HG02588 (cell line): ENCODE measurements around the gene YPEL4.
"Not testable (repeated sequence)": the region's sequence is repeated elsewhere in the genome, so short reads cannot be mapped to it uniquely, and the experiment has no call there.

Source experiments
- ATAC-seq: cut with Tn5 transposase; IDR thresholded peaks from one replicate; pipeline ENCODE4 v1.9.1; 2021; ENCODE audit warnings: mild to moderate bottlenecking, moderate library complexity; ENCODE audit not compliant: unreplicated experiment

YPEL4 gene, protein sequence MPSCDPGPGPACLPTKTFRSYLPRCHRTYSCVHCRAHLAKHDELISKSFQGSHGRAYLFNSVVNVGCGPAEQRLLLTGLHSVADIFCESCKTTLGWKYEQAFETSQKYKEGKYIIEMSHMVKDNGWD

DNA sequence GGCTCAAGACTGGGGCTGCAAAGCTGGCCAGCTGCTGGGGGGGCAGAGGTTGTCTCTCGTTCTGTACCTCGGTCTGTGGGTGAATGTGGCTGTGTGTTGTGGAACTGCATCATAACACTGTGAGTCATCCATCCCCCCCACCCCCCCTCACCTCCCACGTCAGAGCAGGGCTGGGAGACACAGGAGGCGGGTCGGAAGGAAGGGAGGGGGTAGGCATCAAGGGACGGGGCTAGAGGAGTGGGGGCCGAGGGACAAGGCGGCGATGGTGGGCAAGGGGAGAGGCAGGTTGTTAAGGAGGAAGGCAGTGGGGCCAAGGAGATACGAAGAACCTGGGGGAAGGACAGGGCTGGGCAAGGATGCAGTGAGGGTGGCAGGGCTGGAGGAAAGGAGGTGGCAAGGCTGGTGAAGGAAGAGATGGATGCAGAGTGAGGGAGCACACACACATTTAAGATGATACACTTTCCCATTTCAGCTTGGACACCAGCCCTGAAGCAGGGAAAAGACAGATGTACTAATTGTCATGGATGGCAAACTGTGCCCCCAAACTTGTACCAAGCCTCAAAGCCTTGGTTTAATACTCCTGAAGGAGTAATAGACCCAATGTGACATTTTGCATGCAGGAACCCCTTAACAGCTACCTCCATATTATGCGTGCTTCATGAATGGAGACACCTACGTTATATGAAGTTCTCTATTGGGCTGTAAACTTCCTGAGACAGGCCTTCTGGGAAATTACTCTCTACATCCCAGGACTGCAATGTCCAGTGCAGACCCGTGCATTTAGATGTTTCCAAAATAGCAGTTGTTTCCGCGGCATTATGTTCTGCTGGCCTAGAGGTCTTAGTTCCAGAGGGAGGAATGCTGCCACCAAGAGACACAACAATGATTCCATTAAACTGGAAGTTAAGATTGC, at the start of gene YPEL4:
Gene YPEL4, minus strand, starts transcription at position 87 of the 913 bp plus-strand sequence. CDS start 2,805 bp downstream, outside the sequence.
- ATAC-seq, result peak; percentile 41

- no peak for ATAC-seq
These were observed 49.2 kb upstream of the YPEL4 start for GRCh38 chr11:57698843-57699365.

GRCh38 chr11:57690474-57690873, 40.8 kb upstream of the YPEL4 start:
- not testable (repeated sequence) for ATAC-seq

GRCh38 chr11:57681168-57681567, 31.5 kb upstream of the YPEL4 start:
- ATAC-seq, result no peak

DNA sequence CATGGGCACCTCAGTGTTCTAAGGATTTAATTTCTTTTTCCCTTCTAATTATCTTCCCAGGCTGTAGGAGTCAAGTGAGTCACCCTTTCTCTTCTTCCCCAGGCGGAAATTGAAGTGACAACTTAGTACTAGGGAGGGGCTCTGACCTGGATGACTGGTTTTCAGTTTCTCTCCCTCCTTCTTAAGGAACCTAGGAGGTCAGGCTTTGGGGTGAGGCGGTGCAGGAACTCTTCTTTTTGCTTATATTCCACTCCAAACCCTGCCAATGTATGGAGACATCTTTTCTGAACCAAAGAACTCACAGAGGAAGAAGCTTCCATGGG, 30.8 kb upstream of the YPEL4 start:
- ATAC-seq, result no peak

DNA sequence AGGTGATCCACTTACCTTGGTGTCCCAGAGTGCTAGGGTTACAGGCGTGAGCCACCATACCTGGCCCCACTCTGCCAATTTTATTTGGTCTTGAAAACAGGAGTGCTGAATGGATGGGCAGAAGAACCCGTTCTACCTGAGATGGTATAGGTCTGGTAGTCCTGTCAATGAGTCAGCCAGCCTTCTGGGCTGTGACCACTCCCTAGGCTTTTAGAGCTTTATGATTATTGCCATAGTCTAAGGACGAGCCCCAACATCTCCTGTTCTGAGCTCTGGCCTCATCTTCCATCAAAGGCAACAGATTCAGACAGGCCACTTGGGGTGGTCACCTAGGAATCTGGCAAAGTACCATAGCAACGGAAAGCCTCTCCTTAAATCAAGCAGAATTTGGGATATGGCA, 29.7 kb upstream of the YPEL4 start:
- ATAC-seq, result no peak

DNA sequence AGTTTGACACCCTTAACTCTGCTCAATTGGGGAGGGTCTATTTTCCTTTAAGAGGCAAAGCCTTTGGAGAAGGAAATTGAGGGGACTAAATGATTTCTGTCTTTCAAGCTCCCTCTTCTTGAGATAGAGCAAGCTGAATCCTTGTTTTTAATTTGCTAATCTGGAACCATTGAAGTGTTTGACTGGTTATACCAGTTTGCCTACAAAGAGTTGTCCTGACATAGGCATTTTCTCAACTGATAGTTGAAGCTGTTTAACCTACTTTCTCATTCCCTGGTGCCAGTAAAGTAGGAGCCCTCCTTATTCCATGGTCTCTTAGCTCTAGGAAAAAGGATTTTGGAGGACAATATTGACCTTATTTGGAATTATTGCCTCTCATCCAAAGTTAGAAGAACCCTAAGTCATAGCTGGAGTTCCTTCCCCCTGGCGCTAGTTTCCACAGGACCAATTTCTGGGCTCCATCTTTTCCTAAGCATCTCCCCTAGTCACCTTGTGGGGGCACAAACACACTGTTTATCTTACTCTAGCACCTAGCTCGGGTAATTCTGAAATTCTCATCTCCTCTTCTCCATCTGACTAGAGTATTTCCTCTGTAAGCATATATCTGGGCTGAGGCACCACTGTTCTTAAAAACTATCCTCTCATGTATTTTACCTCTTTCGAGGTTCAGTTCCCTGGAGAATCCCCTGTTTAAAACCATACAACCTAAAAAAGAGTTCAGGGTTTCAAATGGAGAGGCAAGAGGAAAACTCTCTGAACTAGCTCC, 25.6 kb upstream of the YPEL4 start:
- no peak for ATAC-seq

- no peak for ATAC-seq
These were observed 24.5 kb upstream of the YPEL4 start for GRCh38 chr11:57674251-57674650.

GRCh38 chr11:57668434-57668782, 18.7 kb upstream of the YPEL4 start:
- peak; percentile 14 for ATAC-seq

- ATAC-seq, result peak; percentile 83
These were observed 18.2 kb upstream of the YPEL4 start, which contains the start of gene ZDHHC5 for GRCh38 chr11:57667736-57668433. ZDHHC5 (plus strand) TSS chr11:57668114; CDS start chr11:57673091, 4,977 bp downstream.

- ATAC-seq, result peak; percentile 61
These were observed 17.5 kb upstream of the YPEL4 start for GRCh38 chr11:57667117-57667735.

DNA sequence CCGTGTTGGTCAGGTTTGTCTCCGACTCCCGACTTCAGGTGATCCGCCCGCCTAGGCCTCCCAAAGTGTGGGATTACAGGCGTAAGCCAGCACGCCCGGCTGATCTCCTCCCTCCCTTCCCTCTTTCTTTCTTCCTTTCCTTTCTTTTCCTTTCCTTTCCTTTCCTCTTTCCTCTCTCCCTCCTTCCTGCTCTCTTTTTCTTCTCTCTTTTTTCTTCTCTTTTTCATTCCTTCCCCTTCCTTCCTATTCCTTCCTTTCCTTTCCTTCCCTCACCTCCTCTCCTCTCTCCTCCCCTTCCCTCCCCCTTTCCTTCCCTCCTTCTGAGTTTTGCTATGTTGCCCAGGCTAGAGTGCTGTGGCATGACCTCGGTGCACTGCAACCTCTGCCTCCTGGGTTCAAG, 14.3 kb upstream of the YPEL4 start:
- ATAC-seq, result no peak

DNA sequence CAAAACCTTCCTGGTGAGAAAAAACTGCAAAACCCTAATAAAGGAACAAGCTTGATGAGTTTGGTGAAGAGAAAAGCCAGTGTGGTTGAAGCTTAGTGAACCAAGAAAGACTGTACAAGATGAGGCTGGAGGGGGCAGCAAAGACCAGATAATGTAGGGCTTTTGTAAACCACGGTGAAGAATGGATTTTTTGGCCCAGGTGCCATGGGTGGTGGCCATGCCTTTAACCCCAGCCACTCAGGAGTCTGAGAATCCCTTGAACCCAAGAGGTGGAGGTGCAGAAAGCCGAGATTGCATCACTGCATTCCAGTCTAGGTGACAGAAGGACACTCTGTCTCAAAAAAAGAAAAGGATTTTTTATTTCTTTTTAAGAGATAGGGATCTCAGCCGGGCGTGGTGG, 13.2 kb upstream of the YPEL4 start:
- ATAC-seq, result no peak

DNA sequence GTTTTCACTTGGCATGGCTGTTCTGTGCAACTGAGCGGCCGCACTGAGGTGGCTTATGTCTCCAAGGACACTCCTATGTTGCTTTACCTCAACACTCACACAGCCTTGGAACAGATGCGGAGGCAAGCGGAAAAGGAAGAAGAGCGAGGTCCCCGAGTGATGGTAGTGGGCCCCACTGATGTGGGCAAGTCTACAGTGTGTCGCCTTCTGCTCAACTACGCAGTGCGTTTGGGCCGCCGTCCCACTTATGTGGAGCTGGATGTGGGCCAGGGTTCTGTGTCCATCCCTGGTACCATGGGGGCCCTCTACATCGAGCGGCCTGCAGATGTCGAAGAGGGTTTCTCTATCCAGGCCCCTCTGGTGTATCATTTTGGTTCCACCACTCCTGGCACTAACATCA, 10.0 kb upstream of the YPEL4 start:
- no peak for ATAC-seq

DNA sequence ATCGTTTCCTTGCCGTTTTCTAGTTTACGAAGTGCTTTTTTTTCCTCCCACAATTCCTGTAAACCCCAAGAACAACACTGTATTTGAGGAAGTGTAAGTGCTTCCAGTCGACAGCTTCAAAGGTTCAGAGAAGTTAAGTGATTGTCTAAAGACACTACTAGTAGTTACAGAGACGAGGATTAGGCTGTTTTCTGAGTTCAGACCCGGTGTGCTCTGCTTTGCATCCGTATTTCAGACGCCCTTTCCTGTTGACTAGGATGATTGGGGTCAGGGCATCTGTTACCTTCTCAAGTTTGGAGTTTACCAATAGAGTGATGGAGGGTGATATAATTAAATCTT, 8.3 kb upstream of the YPEL4 start:
- ATAC-seq, result no peak

GRCh38 chr11:57657194-57658022, 7.7 kb upstream of the YPEL4 start, which contains the start of gene CLP1:
CLP1 (plus strand) TSS chr11:57657762; CDS start chr11:57659477, 1,715 bp downstream.
- peak; percentile 98 for ATAC-seq

DNA sequence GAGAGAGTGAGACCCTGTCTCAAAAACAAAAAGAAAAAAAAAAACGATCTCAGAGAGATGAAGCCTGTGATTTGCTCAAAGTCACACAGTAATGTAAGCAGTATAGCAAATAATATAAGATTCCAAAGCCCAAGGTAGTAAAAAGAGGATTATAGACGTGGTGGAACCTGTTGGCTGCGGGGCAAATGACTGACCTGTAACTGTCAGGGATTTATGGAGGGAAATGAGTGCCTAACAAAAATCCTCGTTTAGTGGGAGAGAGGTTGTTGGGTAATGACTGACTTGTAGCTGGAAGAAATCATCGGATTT, 7.1 kb upstream of the YPEL4 start:
- no peak for ATAC-seq

GRCh38 chr11:57653163-57653562, 3.5 kb upstream of the YPEL4 start:
- no peak for ATAC-seq

GRCh38 chr11:57652662-57653061, 3.0 kb upstream of the YPEL4 start:
- no peak for ATAC-seq

DNA sequence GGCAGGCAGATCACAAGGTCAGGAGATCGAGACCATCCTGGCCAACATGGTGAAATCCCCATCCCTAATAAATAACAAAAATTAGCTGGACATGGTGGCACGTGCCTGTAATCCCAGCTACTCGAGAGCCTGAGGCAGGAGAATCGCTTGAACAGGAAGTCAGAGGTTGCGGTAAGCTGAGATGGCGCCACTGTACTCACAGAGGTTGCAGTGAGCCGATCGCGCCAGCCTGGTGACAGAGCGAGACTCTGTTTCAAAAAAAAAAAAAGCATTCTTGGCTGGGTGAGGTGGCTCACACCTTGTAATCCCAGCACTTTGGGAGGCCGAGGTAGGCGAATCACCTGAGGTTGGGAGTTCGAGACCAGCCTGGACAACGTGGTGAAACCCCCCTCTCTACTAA, 2.5 kb upstream of the YPEL4 start:
- ATAC-seq, result not testable (repeated sequence)
